ENCODE measurements around the gene DCXR. TPM values are rescaled to one million over a fixed set of nuclear protein-coding genes. Genes with fewer than 3 reads are reported as not detected.

Gene DCXR
- total RNA-seq, 6 donors from 2014 or later = 122 to 358 (median 211) TPM

GRCh38 chr17:82053130-82053529 is 15.6 kb upstream of the DCXR start:
- Histone ChIP-seq H3K27ac (no peak overlapping the region), H3K27me3 (no peaks in the 10 kb centered on the region), H3K36me3 (peaks cover 11 to 60% (median 52%) of the 10 kb centered on the region in 4 donors), H3K4me1 (peaks cover 20 to 44% (median 26%) of the 10 kb centered on the region in 4 donors), H3K9me3 (no peaks in the 10 kb centered on the region), H3K4me3 (peak overlapping the region in 2 of 4 donors; percentile 87 to 95)
- WGBS, 2 donors = 88 to 90% methylated on average over 8 to 16 of the region's 19 CpGs
- TF ChIP-seq POLR2A (IDR thresholded peaks at IDR 0.05) = no peak
- TF ChIP-seq EP300 (IDR thresholded peaks at IDR 0.05) = no peak
- TF ChIP-seq CTCF (IDR thresholded peaks at IDR 0.05) = no peak
- TF ChIP-seq POLR2AphosphoS5 (IDR thresholded peaks at IDR 0.05) = no peak
- DNase-seq (no peak), ATAC-seq (ENCODE audit: low FRiP score in 2 of 2) (no peak)

GRCh38 chr17:82052638-82053059 is 15.2 kb upstream of the DCXR start:
- peak overlapping the region; percentile 33 to 99 (median 91) for H3K4me3 ChIP-seq
- no peaks in the 10 kb centered on the region for H3K27me3 ChIP-seq
- H3K27ac ChIP-seq = peak overlapping the region in 2 of 4 donors; percentile 35 to 81
- peaks cover 11 to 60% (median 50%) of the 10 kb centered on the region in 4 donors for H3K36me3 ChIP-seq
- no peaks in the 10 kb centered on the region for H3K9me3 ChIP-seq
- 36 to 66% methylated on average over 4 to 13 of the region's 19 CpGs for WGBS, 2 donors
- peaks cover 20 to 44% (median 26%) of the 10 kb centered on the region in 4 donors for H3K4me1 ChIP-seq
- DNase-seq = no peak
- TF ChIP-seq POLR2A (IDR thresholded peaks at IDR 0.05) = no peak
- no peak for TF ChIP-seq CTCF (IDR thresholded peaks at IDR 0.05)
- no peak for TF ChIP-seq POLR2AphosphoS5 (IDR thresholded peaks at IDR 0.05)
- no peak for TF ChIP-seq EP300 (IDR thresholded peaks at IDR 0.05)
- no peak for ATAC-seq (ENCODE audit: low FRiP score in 2 of 2)

GRCh38 chr17:82051776-82052637 is 14.5 kb upstream of the DCXR start, which contains the start of the genes GPS1 and RFNG:
GPS1 (plus strand) TSS chr17:82051898; CDS start chr17:82051932, 34 bp downstream.
RFNG (minus strand) TSS chr17:82051811; CDS start chr17:82051766, 45 bp downstream.
- peak; percentile 34 to 53 for TF ChIP-seq POLR2AphosphoS5 (IDR thresholded peaks at IDR 0.05)
- TF ChIP-seq POLR2A (IDR thresholded peaks at IDR 0.05) = peak in 2 of 4 donors; percentile 15 to 60
- no peak for TF ChIP-seq EP300 (IDR thresholded peaks at IDR 0.05)
- TF ChIP-seq CTCF (IDR thresholded peaks at IDR 0.05) = no peak
- no peaks in the 10 kb centered on the region for H3K9me3 ChIP-seq
- DNase-seq (peak; percentile 75 to 98), ATAC-seq (ENCODE audit: low FRiP score in 2 of 2) (peak in 1 of 2 donors; percentile 73)
- H3K27me3 ChIP-seq = no peaks in the 10 kb centered on the region
- H3K27ac ChIP-seq = peak within 1 kb of the TSS; percentile 59 to 81 (median 67)
- WGBS, 2 donors = 1% methylated on average over 33 of the region's 94 CpGs; no CpG with 5 or more reads in 1 of the 2 donors
- H3K36me3 ChIP-seq = peaks cover 11 to 60% (median 46%) of the 10 kb centered on the region in 4 donors
- peaks cover 20 to 44% (median 26%) of the 10 kb centered on the region in 4 donors for H3K4me1 ChIP-seq
- H3K4me3 ChIP-seq = peak within 1 kb of the TSS; percentile 51 to 99 (median 91)

GRCh38 chr17:82050761-82051641 is 13.5 kb upstream of the DCXR start:
- peak in 1 of 2 donors; percentile 84 for DNase-seq
- peak in 1 of 2 donors; percentile 23 for ATAC-seq (ENCODE audit: low FRiP score in 2 of 2)
- H3K4me3 ChIP-seq = peak overlapping the region; percentile 51 to 99 (median 91)
- H3K4me1 ChIP-seq = peaks cover 20 to 44% (median 26%) of the 10 kb centered on the region in 4 donors
- no peaks in the 10 kb centered on the region for H3K9me3 ChIP-seq
- no peaks in the 10 kb centered on the region for H3K27me3 ChIP-seq
- WGBS, 2 donors = 4 to 38% methylated on average over 17 to 29 of the region's 79 CpGs
- H3K36me3 ChIP-seq = peaks cover 3 to 54% (median 37%) of the 10 kb centered on the region in 4 donors
- TF ChIP-seq POLR2A (IDR thresholded peaks at IDR 0.05) (no peak), POLR2AphosphoS5 (IDR thresholded peaks at IDR 0.05) (no peak), EP300 (IDR thresholded peaks at IDR 0.05) (no peak), CTCF (IDR thresholded peaks at IDR 0.05) (no peak)
- H3K27ac ChIP-seq = peak overlapping the region; percentile 59 to 81 (median 67)

All from upper lobe of left lung (tissue), 6 donors.